Activated CD4-positive, alpha-beta T cell treated with anti-CD3 and anti-CD28 coated beads for 24 hours (primary cell): ENCODE results near the gene DYRK2.
"Not testable (repeated sequence)": the region's sequence is repeated elsewhere in the genome, so short reads cannot be mapped to it uniquely, and the experiment has no call there.

Experiments
- DNase-seq, 2 donors: peaks; one replicate each; pipeline ENCODE4 v3.0.0-alpha.2; 2020; ENCODE audit warnings: low read depth in 2 of 2

DYRK2 gene

DNA sequence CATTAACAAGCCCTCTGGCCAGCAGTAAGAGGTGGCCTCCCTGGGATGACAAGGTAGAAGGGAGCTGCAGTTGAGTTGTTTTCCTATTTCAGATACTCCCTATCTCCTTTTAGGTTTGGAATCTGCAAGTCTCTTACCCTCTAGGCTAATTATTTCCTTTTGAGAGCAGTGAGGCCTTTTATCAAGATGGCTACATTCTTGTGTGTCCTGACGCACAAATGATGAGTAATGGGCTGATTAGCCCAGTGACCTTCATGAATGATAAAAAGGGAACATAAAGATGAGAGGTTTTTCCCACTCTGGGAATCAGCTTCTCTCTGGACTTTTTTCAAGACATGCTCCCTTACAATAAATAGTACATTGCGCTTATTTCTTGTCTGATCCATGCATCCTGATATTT, 22.9 kb downstream of the DYRK2 start:
- DNase-seq, result no peak

DNA sequence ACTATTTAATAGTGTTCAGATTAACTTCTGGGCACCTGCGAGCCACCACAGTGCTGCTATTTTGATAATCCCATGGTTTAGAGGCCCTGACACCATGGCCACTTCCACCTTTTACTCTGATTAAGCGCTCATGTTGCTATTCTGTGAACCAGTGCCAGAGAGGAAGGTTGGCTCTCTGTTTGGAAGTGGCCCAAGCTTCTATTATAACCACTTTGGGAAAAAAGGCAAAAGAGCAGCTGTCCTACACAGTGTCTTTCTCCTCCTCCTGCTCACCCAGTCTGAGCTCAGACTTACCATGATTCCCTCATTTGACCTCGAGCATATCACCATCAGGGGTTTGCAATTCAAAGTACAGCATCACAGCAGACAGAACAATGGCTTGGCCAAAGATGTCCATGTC, 23.3 kb downstream of the DYRK2 start:
- DNase-seq, result no peak

DNA sequence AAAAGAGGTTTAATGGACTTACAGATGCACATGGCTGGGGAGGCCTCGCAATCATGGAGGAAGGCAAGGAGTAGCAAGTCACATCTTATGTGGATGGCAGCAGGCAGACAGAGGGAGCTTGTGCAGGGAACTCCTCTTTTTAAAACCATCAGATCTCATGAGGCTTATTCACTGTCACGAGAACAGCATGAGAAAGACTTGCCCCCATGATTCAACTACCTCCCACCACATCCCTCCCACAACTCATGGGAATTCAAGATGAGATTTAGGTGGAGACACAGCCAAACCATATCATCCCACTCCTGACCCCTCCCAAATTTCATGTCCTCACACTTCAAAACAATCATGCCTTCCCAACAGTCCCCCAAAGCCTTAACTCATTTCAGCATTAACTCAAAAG, 24.0 kb downstream of the DYRK2 start:
- not testable (repeated sequence) for DNase-seq

DNA sequence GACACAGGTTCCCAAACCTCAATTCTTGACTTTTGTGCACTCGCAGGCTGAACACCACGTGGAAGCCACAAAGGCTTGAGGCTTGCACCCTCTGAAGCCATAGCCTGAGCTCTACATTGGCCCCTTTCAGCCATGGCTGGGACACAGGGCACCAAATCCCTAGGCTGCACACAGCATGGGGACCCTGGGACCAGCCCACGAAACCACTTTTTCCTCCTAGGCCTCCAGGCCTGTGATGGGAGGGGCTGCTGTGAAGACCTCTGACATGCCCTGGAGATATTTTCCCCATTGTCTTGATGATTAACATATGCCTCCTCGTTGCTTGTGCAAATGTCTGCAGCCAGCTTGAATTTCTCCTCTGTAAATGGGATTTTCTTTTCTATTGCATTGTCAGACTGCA, 25.0 kb downstream of the DYRK2 start:
- DNase-seq, result not testable (repeated sequence)

GRCh38 chr12:67674417-67674816, 25.9 kb downstream of the DYRK2 start:
- DNase-seq, result no peak

- DNase-seq, result no peak
These were observed 28.1 kb downstream of the DYRK2 start for GRCh38 chr12:67676624-67677023.

DNA sequence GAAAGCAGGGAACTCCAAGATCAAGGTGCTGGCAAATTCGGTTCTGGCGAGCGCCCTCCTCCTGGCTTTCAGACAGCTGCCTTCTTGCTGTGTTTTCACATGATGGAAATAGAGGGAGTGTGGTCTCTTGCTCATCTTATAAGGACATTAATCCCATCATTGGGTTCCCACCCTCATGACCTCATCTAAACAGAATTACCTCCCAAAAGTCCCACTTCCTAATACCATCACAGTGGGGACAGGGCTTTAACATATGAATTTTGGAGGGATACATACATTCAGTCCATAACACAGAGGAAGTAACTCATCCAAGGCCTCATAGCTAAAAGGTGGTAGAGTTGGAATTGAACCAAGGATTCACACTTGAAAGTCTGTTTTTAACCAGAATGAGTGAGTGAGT, 28.6 kb downstream of the DYRK2 start:
- DNase-seq, result no peak

- DNase-seq, result no peak
These were observed 32.7 kb downstream of the DYRK2 start for GRCh38 chr12:67681105-67681778.

DNA sequence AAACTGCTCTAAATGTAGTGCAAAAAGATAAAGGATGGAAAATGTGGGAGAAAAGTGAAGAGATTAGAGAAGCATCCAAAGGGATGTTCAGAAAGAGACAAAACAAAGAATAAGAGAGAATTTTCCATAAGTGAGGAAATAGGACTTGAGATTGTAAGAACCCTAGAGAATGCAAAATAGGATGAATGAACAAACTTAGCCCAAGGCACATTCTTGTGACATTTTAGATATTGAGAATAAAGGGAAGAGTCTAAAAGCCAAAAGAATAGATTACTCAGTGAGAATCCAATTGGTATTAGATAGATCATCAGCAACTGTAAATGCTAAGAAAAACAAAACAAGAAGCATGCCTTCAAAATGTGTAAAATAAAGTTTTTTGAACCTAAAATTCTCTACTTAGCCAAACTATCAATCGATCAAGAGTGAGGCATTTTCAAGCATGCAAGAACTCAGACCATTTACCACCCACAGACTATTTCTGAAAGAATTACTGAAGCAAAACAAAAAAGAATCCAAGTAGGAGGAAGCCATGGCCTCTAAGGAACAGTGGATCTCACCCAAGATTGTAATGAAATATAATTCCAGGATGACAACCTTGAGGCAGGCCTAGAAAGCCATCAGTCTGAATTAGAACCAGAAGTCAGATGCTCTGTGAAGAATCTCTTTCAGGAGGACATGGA, 33.5 kb downstream of the DYRK2 start:
- DNase-seq, result no peak

DNA sequence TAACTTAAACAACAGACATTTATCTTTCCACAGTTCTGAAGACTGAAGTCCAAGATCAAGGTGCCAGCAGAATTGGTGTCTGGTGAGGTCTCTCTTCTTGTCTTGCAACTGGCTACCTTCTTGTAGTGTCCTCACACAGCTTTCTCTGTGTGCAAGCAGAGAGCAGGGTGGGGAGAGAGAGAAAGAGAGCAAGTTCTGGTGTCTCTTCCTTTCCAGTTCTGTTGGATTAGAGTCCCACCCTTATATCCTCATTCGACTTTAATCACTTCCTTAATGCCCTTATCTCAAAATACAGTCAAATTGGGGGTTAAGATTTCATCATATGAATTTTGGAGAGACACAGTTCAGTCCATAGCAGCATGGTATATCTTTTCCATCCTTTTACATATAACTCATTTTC, 40.8 kb downstream of the DYRK2 start:
- no peak for DNase-seq

DNA sequence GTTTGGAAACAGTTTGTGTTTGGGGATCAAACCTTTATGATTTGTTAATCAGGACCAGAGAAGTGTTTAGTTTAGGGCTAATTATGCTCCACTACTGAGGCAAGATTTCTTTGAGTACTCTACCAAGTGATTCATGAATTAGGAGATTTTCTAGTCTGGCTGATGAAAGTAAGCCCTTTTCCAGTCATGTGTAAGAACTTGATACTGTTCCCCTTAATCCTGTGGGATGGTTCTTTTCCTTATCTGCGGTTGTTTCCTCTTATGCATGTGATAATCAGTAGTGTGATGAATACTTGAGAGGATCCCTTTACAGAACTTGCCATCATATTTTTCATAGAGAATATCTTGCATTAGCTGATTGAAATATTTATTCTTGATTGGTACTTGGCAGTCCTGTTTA, 42.1 kb downstream of the DYRK2 start:
- no peak for DNase-seq

DNA sequence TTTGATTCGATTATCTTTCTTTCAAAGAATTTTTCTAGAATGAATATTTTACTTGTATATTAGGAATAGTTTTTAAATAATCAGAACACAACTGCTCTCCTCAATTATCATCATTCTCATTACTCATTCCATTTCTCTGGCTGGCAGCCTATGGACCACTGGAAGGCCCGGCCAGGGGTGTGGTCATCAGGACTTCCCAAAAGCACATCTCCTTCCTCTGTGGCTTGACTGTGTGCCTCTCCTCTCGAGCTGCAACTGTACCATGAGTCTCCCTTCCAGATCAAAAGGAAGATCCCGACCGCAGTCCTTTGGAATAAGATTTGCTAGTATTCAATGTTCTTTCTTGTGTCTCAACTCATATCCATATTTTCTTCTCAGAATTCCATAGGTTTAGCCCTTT, 42.7 kb downstream of the DYRK2 start:
- no peak for DNase-seq

- DNase-seq, result no peak
These were observed 43.6 kb downstream of the DYRK2 start for GRCh38 chr12:67692135-67692534.

DNA sequence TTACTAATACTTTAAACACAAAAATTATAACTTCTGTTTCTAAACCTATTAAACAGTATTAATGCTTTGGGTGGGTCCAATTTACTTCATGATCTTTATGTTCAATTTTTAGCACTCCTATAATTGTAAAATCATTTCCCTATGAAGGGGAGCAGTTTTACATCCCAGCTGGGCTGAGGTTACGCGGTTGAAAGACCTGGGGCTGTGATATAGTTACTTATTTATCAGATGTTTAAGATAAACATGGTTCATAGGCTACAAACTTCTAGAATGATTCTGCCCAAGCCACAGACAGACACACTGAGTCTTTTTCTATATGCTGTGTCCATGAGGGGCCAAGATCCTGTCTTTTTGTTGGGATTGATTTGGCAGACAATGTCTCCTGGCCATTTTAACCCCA, 44.4 kb downstream of the DYRK2 start:
- no peak for DNase-seq

DNA sequence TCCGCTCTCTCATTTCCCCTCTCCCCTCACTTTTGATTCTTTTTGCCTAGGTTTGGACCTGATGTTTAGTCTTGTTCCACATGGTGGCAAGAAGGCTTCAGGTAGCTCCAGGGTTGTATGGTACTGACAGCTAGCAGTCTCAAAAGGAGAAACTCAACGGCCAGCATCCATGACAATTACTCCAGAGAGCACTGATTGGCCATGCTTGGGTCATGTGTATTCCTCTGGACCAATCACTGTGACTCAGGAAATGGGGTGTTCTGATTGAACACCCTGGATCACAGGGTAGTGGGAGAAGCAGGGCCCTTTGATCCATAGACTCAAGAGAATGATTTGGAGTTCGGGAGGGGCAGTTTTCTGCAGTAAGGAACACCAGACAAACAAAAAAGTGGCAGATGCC, 45.3 kb downstream of the DYRK2 start:
- no peak for DNase-seq

DNA sequence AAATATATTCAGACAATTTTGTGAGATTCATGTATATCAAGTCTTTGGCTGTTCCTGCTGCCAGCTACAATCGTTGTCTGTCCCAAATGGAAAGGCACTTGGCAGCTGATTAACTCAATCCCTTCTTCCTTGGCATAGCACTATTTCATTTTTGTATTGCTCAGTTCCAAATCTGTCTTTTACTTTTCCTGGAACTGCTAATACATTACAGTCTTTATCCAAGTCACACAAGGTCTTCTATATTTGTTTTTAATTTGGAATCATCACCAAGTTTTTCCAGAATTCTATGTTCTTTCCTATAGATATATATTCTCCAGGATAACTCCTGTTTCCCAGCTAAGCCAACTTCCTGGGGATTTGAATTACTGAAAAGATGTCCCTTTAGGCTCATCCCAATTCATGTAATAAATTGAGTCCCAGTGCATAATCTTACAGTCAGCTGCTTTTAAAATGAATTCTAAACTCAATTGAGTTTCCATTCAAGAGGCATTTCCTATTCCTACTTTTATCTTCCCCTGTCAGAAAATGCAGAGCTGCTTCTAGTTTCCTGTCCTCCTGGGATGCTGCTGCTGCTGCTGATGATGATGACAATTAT, 45.9 kb downstream of the DYRK2 start:
- DNase-seq, result no peak

GRCh38 chr12:67695974-67696373, 47.4 kb downstream of the DYRK2 start:
- DNase-seq, result no peak

DNA sequence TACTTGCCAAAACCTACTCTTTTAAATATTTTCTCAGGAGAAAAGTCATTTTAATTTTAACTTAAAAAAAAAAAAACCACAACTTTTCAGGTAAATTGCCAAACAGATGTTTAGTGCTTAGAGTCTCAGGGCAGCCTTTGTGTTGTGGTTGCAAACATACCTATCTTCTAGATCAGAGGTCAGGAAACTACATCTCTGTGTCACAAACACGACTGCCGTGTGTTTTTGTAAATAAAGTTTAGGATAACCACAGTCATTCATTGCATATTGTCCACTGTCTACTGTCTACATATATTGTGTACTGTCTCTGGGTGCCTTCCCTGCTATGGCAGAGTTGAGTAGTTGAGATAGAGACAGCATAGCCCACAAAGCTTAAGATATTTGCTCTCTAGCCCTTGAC, 48.9 kb downstream of the DYRK2 start:
- DNase-seq, result no peak

DNA sequence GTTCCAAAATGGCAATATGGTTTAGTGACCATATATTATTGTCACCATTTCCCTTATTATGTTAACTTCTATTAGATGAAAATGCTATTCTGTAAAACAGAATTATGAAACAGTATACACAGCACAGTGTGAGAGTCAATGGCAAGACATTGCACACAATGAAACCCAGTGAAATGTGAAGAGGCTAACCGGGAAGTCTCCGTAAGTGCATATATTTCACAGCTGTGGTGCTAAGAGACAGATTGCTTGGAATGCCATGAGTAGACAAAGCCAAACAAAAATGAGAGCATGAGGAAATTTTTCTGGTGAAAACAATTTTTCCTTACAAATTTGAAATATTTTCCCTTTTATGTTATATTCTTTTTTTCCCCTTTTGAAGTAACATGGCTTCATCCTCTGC, 49.4 kb downstream of the DYRK2 start:
- no peak for DNase-seq

- DNase-seq, result peak; percentile 11 to 49
These were observed 50.4 kb downstream of the DYRK2 start for GRCh38 chr12:67698672-67699581.

DNA sequence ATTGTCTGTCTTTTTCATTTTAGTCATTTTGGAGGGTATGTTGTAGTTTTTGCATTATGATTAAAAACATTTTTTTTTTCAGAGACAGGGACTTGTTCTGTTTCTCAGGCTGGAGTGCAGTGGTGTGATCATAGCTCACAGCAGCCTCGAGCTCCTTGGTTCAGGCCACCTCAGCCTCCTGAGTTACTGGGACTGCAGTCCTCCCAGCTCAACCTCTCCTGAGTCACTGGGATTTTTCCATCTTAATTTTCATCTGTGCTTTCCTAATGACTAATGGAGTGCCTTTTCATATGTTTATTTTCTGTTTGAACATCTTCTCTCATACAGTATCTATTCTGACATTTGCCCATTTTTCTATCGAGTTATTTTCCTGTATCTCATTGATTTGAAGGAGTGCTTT, 52.6 kb downstream of the DYRK2 start:
- no peak for DNase-seq

- no peak for DNase-seq
These were observed 53.6 kb downstream of the DYRK2 start for GRCh38 chr12:67702136-67702535.
